B cell (primary cell): ENCODE data around the gene CACNB2.

Experiments used
- EZH2 ChIP-seq: IDR thresholded peaks from 2 replicates; pipeline ENCODE4 v1.6.1; 2012; ENCODE audit warnings: borderline replicate concordance, low read depth, mild to moderate bottlenecking, moderate library complexity, low read length; ENCODE audit not compliant: insufficient read depth, poor library complexity, severe bottlenecking
- TF ChIP-seq, protein P1 (sequence below): fragments of 200-600 bp; IDR thresholded peaks from one replicate; pipeline ENCODE4 v1.8.0; 2022; ENCODE audit warnings: antibody characterized with exemption, mild to moderate bottlenecking

DNA sequence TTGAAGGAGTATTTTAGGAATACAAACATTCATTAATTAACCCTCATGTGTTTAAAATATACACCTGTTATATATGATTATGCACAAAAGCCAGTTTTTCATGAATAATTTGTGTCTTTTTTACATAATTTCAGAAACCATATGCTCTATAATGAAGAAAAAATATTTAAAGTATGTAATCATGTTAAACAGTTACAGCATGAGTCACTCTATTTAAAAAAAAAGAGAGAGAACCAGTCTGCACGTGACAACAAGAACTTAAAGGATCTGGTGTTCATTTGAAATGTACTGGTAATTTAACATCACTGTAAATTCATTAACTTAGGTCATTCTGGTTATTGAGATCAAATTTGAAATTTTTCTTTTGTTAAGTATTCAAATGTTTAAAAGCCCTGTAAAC is 228.5 kb downstream of the CACNB2 start:
- TF ChIP-seq, protein P1, sequence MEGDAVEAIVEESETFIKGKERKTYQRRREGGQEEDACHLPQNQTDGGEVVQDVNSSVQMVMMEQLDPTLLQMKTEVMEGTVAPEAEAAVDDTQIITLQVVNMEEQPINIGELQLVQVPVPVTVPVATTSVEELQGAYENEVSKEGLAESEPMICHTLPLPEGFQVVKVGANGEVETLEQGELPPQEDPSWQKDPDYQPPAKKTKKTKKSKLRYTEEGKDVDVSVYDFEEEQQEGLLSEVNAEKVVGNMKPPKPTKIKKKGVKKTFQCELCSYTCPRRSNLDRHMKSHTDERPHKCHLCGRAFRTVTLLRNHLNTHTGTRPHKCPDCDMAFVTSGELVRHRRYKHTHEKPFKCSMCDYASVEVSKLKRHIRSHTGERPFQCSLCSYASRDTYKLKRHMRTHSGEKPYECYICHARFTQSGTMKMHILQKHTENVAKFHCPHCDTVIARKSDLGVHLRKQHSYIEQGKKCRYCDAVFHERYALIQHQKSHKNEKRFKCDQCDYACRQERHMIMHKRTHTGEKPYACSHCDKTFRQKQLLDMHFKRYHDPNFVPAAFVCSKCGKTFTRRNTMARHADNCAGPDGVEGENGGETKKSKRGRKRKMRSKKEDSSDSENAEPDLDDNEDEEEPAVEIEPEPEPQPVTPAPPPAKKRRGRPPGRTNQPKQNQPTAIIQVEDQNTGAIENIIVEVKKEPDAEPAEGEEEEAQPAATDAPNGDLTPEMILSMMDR = no peak
- TF ChIP-seq EZH2 = no peak
